ENCODE data around the gene RGS12.

Gene RGS12

GRCh38 chr4:3245676-3246075, 47.1 kb upstream of the RGS12 start:
- Histone ChIP-seq H3K36me3 (replicated peaks; ENCODE audit: low read depth, low read length) (peaks cover 22% of the 10 kb centered on the region), H3K4me2 (ENCODE audit: low read length) (no peak overlapping the region), H3K27ac (ENCODE audit: low read length) (no peak overlapping the region), H3K4me1 (ENCODE audit: low read length) (peaks cover 29% of the 10 kb centered on the region), H3K9ac (ENCODE audit: low read length) (no peak overlapping the region), H3K4me3 (ENCODE audit: low read length) (no peak overlapping the region), H3K79me2 (ENCODE audit: low read length) (no peaks in the 10 kb centered on the region), H4K20me1 (ENCODE audit: insufficient read depth, low read length) (peaks cover 34% of the 10 kb centered on the region), H2AFZ (ENCODE audit: low read depth, low read length) (no peak overlapping the region), H3K9me3 (ENCODE audit: insufficient read depth, low read length) (no peaks in the 10 kb centered on the region), H3K27me3 (ENCODE audit: low read depth, low read length) (no peaks in the 10 kb centered on the region)
- no peak for TF ChIP-seq EZH2phosphoT487 (IDR thresholded peaks at IDR 0.05; ENCODE audit: low read depth)
- TF ChIP-seq CTCF (IDR thresholded peaks at IDR 0.05; ENCODE audit: low read depth, low read length), result no peak

DNA sequence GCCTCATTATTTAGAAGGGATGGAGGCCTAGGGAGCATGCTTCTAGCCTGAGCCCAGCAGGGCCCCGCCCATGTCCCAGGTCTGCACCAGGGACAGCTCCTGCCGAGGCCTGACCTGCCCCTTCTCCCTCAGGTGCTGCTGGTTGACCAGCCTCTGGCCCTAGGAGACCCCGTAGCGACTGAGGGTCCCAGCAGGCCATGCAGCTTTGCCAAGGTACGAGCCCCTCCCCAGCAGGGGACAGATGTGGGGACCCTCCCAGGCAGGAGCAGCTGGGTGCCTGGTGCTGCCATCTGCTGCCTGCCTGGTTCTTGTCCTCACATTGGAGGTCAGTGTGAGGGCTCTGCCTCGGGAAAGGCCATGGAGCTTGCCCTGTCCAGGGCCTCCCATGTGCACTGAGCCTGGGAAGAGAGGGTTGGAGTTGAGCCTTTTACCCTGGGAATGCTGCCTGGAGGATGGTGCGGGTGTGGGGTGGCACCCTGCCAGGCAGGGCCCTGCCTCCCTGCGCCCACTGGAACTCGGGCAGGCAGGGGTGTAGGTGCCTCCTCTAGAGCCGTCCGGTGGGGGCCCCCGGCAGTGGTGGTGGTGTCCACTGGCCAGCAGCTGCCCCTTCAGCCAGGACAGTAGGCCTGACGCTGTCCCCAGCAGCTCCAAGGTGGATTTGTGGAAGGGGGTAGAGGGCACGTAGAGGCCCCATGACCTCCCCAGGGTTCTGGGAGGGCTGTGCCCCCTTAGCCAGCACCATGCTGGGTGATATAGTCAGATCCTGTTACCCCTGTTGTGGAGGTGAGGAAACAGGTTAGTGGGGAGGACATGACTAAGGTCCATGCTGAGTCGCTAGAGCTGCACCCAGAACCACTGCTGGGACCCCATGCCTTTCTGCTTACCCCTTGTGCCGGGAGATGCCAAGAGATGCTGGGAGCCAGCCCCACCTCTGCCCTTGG, 46.1 kb upstream of the RGS12 start:
- H4K20me1 ChIP-seq (ENCODE audit: insufficient read depth, low read length), result peaks cover 31% of the 10 kb centered on the region

DNA sequence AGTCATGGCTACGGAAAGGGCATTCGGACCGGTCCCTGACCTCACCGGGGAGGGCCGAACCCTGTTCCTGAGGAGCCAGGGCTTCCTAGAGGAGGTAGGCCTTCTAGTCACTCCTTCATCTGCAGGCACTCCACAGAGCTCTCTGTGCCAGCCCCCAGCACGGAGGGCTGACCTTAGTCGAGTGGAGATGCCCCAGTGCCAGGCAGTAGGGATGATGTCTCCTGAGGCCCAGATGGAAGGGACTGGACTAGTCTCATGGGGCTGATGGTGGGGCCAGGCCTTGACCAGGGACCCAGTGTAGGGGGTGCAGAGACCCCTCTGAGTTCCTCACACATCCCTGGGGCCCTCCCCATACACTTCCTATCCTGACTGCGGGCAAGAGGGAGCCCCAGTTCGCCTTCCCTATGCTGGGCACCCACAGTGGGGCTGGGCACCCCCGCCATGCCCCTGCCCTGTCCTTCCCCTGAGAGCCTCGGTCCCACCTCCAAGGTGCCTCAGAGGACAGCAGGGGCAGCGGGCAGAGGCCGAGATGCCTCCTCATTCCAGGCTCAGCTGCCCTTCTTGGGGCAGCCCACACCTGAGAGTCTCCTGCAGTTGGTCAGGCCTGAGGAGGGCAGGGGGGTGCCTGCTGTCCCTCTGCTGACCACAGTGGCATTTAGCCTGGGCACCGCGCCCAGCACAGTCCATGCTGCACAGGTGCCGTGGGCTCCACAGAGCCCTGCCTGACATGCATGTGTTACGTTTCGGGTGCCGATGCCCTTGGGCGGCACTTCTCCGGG, 45.2 kb upstream of the RGS12 start:
- H3K36me3 ChIP-seq (replicated peaks; ENCODE audit: low read depth, low read length), result peaks cover 7% of the 10 kb centered on the region
- peaks cover 23% of the 10 kb centered on the region for H4K20me1 ChIP-seq (ENCODE audit: insufficient read depth, low read length)
- H3K27me3 ChIP-seq (ENCODE audit: low read depth, low read length), result no peaks in the 10 kb centered on the region
- TF ChIP-seq CTCF (IDR thresholded peaks at IDR 0.05; ENCODE audit: low read depth, low read length), result no peak
- TF ChIP-seq EZH2phosphoT487 (IDR thresholded peaks at IDR 0.05; ENCODE audit: low read depth), result no peak
- no peaks in the 10 kb centered on the region for H3K79me2 ChIP-seq (ENCODE audit: low read length)
- no peak overlapping the region for H3K4me2 ChIP-seq (ENCODE audit: low read length)
- H3K4me1 ChIP-seq (ENCODE audit: low read length), result peaks cover 29% of the 10 kb centered on the region
- H3K9me3 ChIP-seq (ENCODE audit: insufficient read depth, low read length), result no peaks in the 10 kb centered on the region
- H3K27ac ChIP-seq (ENCODE audit: low read length), result no peak overlapping the region
- H2AFZ ChIP-seq (ENCODE audit: low read depth, low read length), result no peak overlapping the region
- H3K4me3 ChIP-seq (ENCODE audit: low read length), result no peak overlapping the region
- no peak overlapping the region for H3K9ac ChIP-seq (ENCODE audit: low read length)

More for the DNA sequence above, 46.1 kb upstream of the RGS12 start:
- Histone ChIP-seq H3K4me3 (ENCODE audit: low read length) (no peak overlapping the region), H3K27me3 (ENCODE audit: low read depth, low read length) (no peaks in the 10 kb centered on the region), H3K79me2 (ENCODE audit: low read length) (no peaks in the 10 kb centered on the region), H3K4me2 (ENCODE audit: low read length) (no peak overlapping the region), H3K4me1 (ENCODE audit: low read length) (peaks cover 29% of the 10 kb centered on the region), H3K9me3 (ENCODE audit: insufficient read depth, low read length) (no peaks in the 10 kb centered on the region), H3K36me3 (replicated peaks; ENCODE audit: low read depth, low read length) (peaks cover 14% of the 10 kb centered on the region), H3K9ac (ENCODE audit: low read length) (no peak overlapping the region), H3K27ac (ENCODE audit: low read length) (no peak overlapping the region), H2AFZ (ENCODE audit: low read depth, low read length) (no peak overlapping the region)
- TF ChIP-seq EZH2phosphoT487 (IDR thresholded peaks at IDR 0.05; ENCODE audit: low read depth) (no peak), CTCF (IDR thresholded peaks at IDR 0.05; ENCODE audit: low read depth, low read length) (peak; percentile 43)

- Histone ChIP-seq H3K9ac (ENCODE audit: low read length) (no peak overlapping the region), H3K9me3 (ENCODE audit: insufficient read depth, low read length) (no peaks in the 10 kb centered on the region), H3K27ac (ENCODE audit: low read length) (no peak overlapping the region), H3K4me1 (ENCODE audit: low read length) (peaks cover 24% of the 10 kb centered on the region), H3K4me3 (ENCODE audit: low read length) (no peak overlapping the region), H3K27me3 (ENCODE audit: low read depth, low read length) (no peaks in the 10 kb centered on the region), H3K79me2 (ENCODE audit: low read length) (no peaks in the 10 kb centered on the region), H3K36me3 (replicated peaks; ENCODE audit: low read depth, low read length) (peaks cover 3% of the 10 kb centered on the region), H4K20me1 (ENCODE audit: insufficient read depth, low read length) (peaks cover 18% of the 10 kb centered on the region), H3K4me2 (ENCODE audit: low read length) (no peak overlapping the region), H2AFZ (ENCODE audit: low read depth, low read length) (no peak overlapping the region)
- no peak for TF ChIP-seq CTCF (IDR thresholded peaks at IDR 0.05; ENCODE audit: low read depth, low read length)
- TF ChIP-seq EZH2phosphoT487 (IDR thresholded peaks at IDR 0.05; ENCODE audit: low read depth), result no peak
Observed at GRCh38 chr4:3248178-3248480, 44.7 kb upstream of the RGS12 start.
